Adrenal gland (tissue), 12 donors: ENCODE results near the gene SWAP70. TPM values are rescaled to one million over a fixed set of nuclear protein-coding genes. Genes with fewer than 3 reads are reported as not detected.

Source experiments
- DNase-seq, 7 donors: peaks; one replicate each; pipeline ENCODE4 v3.0.0-alpha.2; 2019 to 2020
- H3K27ac ChIP-seq, 5 donors: fragments of 200-600 bp; sonication (generic) in 4 of 5; 1 replicate in 3 of 5; 2 replicates in 2 of 5; pipeline versions ENCODE4 v1.5.1 to v1.8.0; 2016 to 2020; ENCODE audit warnings: mild to moderate bottlenecking in 1 of 5
- H3K27me3 ChIP-seq: fragments of 200-600 bp; 2 replicates; pipeline ENCODE4 v1.8.0; 2021
- H3K36me3 ChIP-seq, 2 donors: fragments of 200-600 bp; replicated peaks in 1 of 2; 1 replicate in 1 of 2; 2 replicates in 1 of 2; pipeline versions ENCODE4 v1.5.1 to v1.8.0; 2018 to 2022
- H3K4me1 ChIP-seq, 2 donors: fragments of 200-600 bp; replicated peaks in 1 of 2; 1 replicate in 1 of 2; 2 replicates in 1 of 2; pipeline versions ENCODE4 v1.5.1 to v1.8.0; 2018 to 2021
- H3K4me3 ChIP-seq, 4 donors: fragments of 200-600 bp; sonication (generic) in 3 of 4; one replicate each; pipeline ENCODE4 v1.5.1; 2016 to 2018
- H3K9me3 ChIP-seq, 3 donors: fragments of 200-600 bp; sonication (generic) in 1 of 3; replicated peaks in 1 of 3; 1 replicate in 2 of 3; 2 replicates in 1 of 3; pipeline versions ENCODE4 v1.5.1 to v1.8.0; 2016 to 2021
- CTCF ChIP-seq, 6 experiments: fragments of 450-650 bp in 4 of 6; fragments of 200-600 bp in 2 of 6; sonication (generic) in 1 of 6; IDR thresholded peaks; 1 replicate in 5 of 6; 2 replicates in 1 of 6; pipeline versions ENCODE4 v1.5.1 to v1.8.0; 2016 to 2021; ENCODE audit warnings: antibody characterized with exemption in 6 of 6, mild to moderate bottlenecking in 2 of 6, moderate library complexity in 1 of 6
- POLR2A ChIP-seq, 2 donors: fragments of 450-650 bp; IDR thresholded peaks; one replicate each; pipeline ENCODE4 v1.6.1; 2017; ENCODE audit warnings: antibody characterized with exemption in 2 of 2, mild to moderate bottlenecking in 2 of 2, moderate library complexity in 1 of 2
- WGBS, 4 donors: extraction: QIAGEN DNeasy Blood & Tissue Kit in 2 of 4; methylation state at CpG; one replicate each; pipeline versions ENCODE4 v1.1.5 to v1.1.7; 2013 to 2017; 5-methylcytosine and 5-hydroxymethylcytosine counted together
- intact Hi-C, 2 donors: fragments of 100-400 bp; cut with DNase I; formaldehyde crosslinking; loops; one replicate each; pipeline versions ENCODE4 v1.14.1 to v1.15.0; 2022 to 2023
- polyA plus RNA-seq, 3 donors: library from polyadenylated mRNA; stranded (reverse); fragments of 200-250 nt in 2 of 3; fragments of 350-450 nt in 1 of 3; fragmentation: Illumina TruSeq in 1 of 3; extraction: RNeasy Lipid Tissue Mini Kit (QIAGEN cat#74804) in 1 of 3; gene quantifications; one replicate each; pipeline ENCODE4 v1.2.3, GENCODE V29; 2013 to 2014
- total RNA-seq, 9 donors: library from RNA; depleted of rRNA in 4 of 9; stranded (reverse); fragments of >200 nt in 4 of 9; fragments of 120-200 nt in 1 of 9; fragmentation: NEBNext Ultra II Directional in 1 of 9; extraction: Animal tissue kit (Norgen Biotek cat#: 25700) in 1 of 9; gene quantifications; one replicate each; pipeline versions ENCODE4 v1.1.0 to v1.2.4, GENCODE V29; 2013 to 2023
- donor health status: healthy with polysubstance abuse.
- donor health status: Bipolar disorder and iron deficiency.
- donor health status: DM: yes; HTN: yes; CAD: no.
- donor health status: DM: no; HTN: no; CAD: no.
- donor health status: DM: no; HTN: no; CAD: no.
- donor health status: DM: yes; HTN: yes; CAD: no.

SWAP70 gene
- total and polyA plus RNA-seq, 12 donors: 6.5 to 23.5 (median 17.0) TPM

GRCh38 chr11:9796854-9797253 is 133.0 kb downstream of the SWAP70 start:
- 79 to 88% (median 84%) methylated on average over 5 of the region's 5 CpGs for WGBS, 4 donors
- Histone ChIP-seq H3K36me3 (no peaks in the 10 kb centered on the region), H3K27ac (peak overlapping the region in 1 of 5 donors; percentile 26), H3K4me1 (peaks cover 0 to 2% of the 10 kb centered on the region in 2 donors), H3K4me3 (no peak overlapping the region), H3K9me3 (no peaks in the 10 kb centered on the region), H3K27me3 (no peaks in the 10 kb centered on the region)
- DNase-seq: no peak
- TF ChIP-seq CTCF (IDR thresholded peaks at IDR 0.05) (no peak), POLR2A (IDR thresholded peaks at IDR 0.05) (no peak)
- intact Hi-C loops: no loop called here

- no peaks in the 10 kb centered on the region for H3K9me3 ChIP-seq
- no peak for TF ChIP-seq POLR2A (IDR thresholded peaks at IDR 0.05)
- TF ChIP-seq CTCF (IDR thresholded peaks at IDR 0.05): no peak
- peaks cover 0 to 6% of the 10 kb centered on the region in 2 donors for H3K4me1 ChIP-seq
- 90 to 95% (median 93%) methylated on average over 4 of the region's 4 CpGs for WGBS, 4 donors
- no peaks in the 10 kb centered on the region for H3K36me3 ChIP-seq
- no peak overlapping the region for H3K27ac ChIP-seq
- no peaks in the 10 kb centered on the region for H3K27me3 ChIP-seq
- DNase-seq: no peak
- intact Hi-C loops: no loop called here
- no peak overlapping the region for H3K4me3 ChIP-seq
Observed at GRCh38 chr11:9797300-9797699, 133.4 kb downstream of the SWAP70 start.

GRCh38 chr11:9799886-9800285 is 136.0 kb downstream of the SWAP70 start:
- peaks cover 0 to 15% of the 10 kb centered on the region in 2 donors for H3K4me1 ChIP-seq
- no peaks in the 10 kb centered on the region for H3K9me3 ChIP-seq
- no peak overlapping the region for H3K27ac ChIP-seq
- TF ChIP-seq CTCF (IDR thresholded peaks at IDR 0.05) (no peak), POLR2A (IDR thresholded peaks at IDR 0.05) (no peak)
- intact Hi-C loops: no loop called here
- no peaks in the 10 kb centered on the region for H3K27me3 ChIP-seq
- H3K36me3 ChIP-seq: no peaks in the 10 kb centered on the region
- 93 to 96% (median 95%) methylated on average over 3 of the region's 3 CpGs for WGBS, 4 donors
- H3K4me3 ChIP-seq: no peak overlapping the region
- no peak for DNase-seq

GRCh38 chr11:9802291-9802861 is 138.5 kb downstream of the SWAP70 start:
- peaks cover 0 to 6% of the 10 kb centered on the region in 2 donors for H3K36me3 ChIP-seq
- H3K27me3 ChIP-seq: no peaks in the 10 kb centered on the region
- no peak overlapping the region for H3K27ac ChIP-seq
- H3K4me3 ChIP-seq: no peak overlapping the region
- no peak for DNase-seq
- no peaks in the 10 kb centered on the region for H3K9me3 ChIP-seq
- WGBS, 4 donors: 69 to 80% (median 75%) methylated on average over 3 of the region's 3 CpGs
- TF ChIP-seq CTCF (IDR thresholded peaks at IDR 0.05): no peak
- no peak for TF ChIP-seq POLR2A (IDR thresholded peaks at IDR 0.05)
- intact Hi-C loops: no loop called here
- peaks cover 0 to 15% of the 10 kb centered on the region in 2 donors for H3K4me1 ChIP-seq

Other genes with a start within 250 kb of the SWAP70 start
- 10 to 100 TPM in 7 of 9 donors, 1 to 10 TPM in 2; 8.3 to 29.8 (median 18.2) TPM for gene ZNF143, start 203.1 kb upstream of the SWAP70 start, total RNA-seq
- gene ZNF143, start 203.1 kb upstream of the SWAP70 start, polyA plus RNA-seq: 10 to 100 TPM in 1 of 3 donors, 1 to 10 TPM in 2; 6.8 to 23.1 (median 7.4) TPM
- gene WEE1, start 90.4 kb upstream of the SWAP70 start, total RNA-seq: 10 to 100 TPM in 5 of 9 donors, 1 to 10 TPM in 4; 3.3 to 33.8 (median 10.0) TPM
- gene WEE1, start 90.4 kb upstream of the SWAP70 start, polyA plus RNA-seq: 10 to 100 TPM in 1 of 3 donors, 1 to 10 TPM in 2; 4.7 to 10.3 (median 4.7) TPM